ENCODE data around the gene GTF2H4.

- no peak for TF ChIP-seq CTCF (IDR thresholded peaks at IDR 0.05)
- TF ChIP-seq POLR2A (IDR thresholded peaks at IDR 0.05): no peak
These were observed 5.3 kb upstream of the GTF2H4 start for GRCh38 chr6:30902709-30903108.

Data from thyroid gland (tissue), 4 donors.